HG03354 (cell line): ENCODE results near the gene SCN8A.

Experiments
- ATAC-seq: cut with Tn5 transposase; IDR thresholded peaks from one replicate; pipeline ENCODE4 v1.9.1; 2021; ENCODE audit warnings: mild to moderate bottlenecking; ENCODE audit not compliant: unreplicated experiment, poor library complexity, severe bottlenecking

SCN8A gene

GRCh38 chr12:51699219-51699618, 108.2 kb downstream of the SCN8A start:
- no peak for ATAC-seq

- ATAC-seq, result no peak
These were observed 109.9 kb downstream of the SCN8A start for GRCh38 chr12:51700887-51701286.

GRCh38 chr12:51702587-51702986, 111.6 kb downstream of the SCN8A start:
- no peak for ATAC-seq

DNA sequence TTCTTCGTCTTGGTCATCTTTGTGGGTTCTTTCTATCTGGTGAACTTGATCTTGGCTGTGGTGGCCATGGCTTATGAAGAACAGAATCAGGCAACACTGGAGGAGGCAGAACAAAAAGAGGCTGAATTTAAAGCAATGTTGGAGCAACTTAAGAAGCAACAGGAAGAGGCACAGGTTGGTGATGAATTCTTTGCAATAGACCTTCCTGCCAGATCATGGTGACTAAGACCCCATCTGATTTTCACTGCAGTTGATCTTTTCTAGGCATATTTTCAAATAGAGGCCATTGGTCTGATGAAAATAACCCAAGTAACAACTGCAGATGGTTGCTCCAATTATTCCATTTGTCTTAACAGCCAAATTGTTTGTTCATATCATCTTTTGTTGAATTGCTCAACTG, 114.4 kb downstream of the SCN8A start:
- ATAC-seq, result no peak

GRCh38 chr12:51706206-51706605, 115.2 kb downstream of the SCN8A start:
- no peak for ATAC-seq

- ATAC-seq, result no peak
These were observed 123.6 kb downstream of the SCN8A start for GRCh38 chr12:51714666-51715065.

DNA sequence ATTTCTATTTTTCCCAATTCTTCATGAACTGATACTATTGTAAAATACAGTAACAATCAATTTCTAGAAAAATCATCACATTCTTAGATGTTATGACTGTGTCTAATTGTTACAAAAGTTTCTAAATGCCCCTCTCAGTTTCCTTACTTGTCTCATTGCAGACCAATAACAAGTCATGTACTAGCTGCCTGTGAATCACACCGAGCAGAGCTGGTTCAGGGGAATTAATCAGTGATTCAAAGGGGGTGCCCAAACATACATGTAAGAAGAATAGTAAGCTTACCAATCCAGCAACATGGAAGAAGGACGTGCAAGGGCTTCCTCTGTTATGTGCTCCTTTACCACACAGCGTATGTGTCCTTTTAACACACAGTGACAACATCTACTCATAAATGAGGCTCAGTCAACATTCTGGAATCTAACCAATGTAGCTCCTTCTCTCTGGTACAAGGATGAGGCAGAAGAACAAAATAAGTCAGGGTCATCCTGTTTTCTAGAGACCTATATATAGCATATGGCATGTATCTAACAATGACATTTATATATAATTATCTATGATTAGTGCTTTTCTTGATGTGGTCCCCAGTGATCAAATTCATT, 126.4 kb downstream of the SCN8A start:
- no peak for ATAC-seq

GRCh38 chr12:51721282-51721940, 130.4 kb downstream of the SCN8A start:
- no peak for ATAC-seq

- ATAC-seq, result no peak
These were observed 131.4 kb downstream of the SCN8A start for GRCh38 chr12:51722431-51722830.

DNA sequence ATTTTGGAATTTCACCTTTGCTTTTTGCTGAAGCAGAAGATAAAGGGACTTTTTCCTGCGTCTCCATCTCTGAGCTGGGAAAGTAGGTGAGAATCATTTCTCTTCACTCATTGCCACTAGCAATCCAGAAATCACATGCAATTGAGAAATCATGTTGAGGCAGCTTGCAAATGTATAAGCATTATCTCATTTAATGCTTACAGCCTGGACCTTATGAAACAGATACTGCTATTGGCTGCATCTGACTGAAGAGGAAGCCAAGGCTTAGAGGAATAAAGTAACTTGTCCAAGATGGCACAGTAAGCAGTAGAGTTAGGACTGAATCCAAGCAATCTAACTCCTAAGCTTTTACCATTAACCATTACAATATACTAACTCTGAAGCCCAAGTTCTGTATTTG, 135.1 kb downstream of the SCN8A start:
- ATAC-seq, result no peak

- no peak for ATAC-seq
These were observed 135.9 kb downstream of the SCN8A start for GRCh38 chr12:51726931-51727330.

GRCh38 chr12:51729331-51729730, 138.3 kb downstream of the SCN8A start:
- no peak for ATAC-seq

DNA sequence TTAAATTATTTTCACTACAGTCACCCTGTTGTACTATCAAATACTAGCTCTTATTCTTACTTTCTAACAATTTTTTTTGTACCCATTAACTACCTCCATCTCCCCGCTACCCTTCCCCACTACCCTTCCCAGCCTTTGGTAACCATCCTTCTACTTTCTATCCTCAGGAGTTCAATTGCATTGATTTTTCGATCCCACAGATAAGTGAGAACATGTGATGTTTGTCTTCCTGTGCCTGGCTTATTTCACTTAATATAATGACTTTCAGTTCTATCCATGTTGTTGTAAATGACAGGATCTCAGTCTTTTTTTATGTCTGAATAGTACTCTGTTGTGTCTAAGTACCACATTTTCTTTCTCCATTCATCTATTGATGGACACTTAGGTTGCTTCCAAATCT, 139.7 kb downstream of the SCN8A start:
- ATAC-seq, result no peak

- ATAC-seq, result no peak
These were observed 149.5 kb downstream of the SCN8A start for GRCh38 chr12:51740536-51740935.

GRCh38 chr12:51744235-51744634, 153.2 kb downstream of the SCN8A start:
- ATAC-seq, result no peak

DNA sequence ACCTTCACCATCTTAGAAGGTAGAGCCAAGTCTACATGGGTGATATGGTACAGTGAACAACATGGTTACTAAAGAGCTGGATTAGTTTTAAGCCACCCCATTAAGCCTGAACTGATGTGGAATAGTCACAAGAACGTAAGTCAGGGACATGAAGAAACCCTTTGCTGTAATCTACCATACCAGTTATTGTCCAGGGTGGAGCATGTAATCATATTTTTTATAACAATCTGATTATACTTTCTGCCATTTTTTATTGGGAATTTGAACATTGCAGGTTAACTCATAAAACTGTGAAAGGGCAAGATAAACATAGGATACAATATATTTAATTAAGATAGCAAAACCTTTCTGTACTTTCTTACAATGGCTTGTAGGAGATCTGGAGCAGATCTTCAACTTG, 153.9 kb downstream of the SCN8A start:
- no peak for ATAC-seq

DNA sequence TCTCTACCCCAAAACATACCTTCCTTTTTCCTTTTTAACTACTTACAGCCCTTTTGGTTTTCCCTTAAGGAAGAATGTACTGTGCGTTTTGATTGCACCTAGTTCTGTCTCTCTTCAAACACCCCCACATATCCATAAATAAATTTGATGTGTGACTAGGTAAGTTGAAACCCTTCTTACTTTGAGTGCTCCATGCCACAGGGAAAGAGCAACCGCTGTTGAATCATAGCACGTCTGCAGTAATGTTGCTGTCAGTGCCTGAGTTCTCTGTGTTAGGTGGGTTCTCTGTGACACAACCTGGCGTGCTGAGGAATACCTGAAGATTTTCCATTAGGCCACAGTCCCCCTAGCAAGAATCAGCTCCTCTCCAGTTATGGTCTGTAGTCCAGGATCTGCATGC, 155.4 kb downstream of the SCN8A start:
- no peak for ATAC-seq

GRCh38 chr12:51748235-51748634, 157.2 kb downstream of the SCN8A start:
- no peak for ATAC-seq

- no peak for ATAC-seq
These were observed 158.4 kb downstream of the SCN8A start for GRCh38 chr12:51749206-51749985.

- ATAC-seq, result no peak
These were observed 158.9 kb downstream of the SCN8A start for GRCh38 chr12:51749986-51750317.

GRCh38 chr12:51751661-51752060, 160.6 kb downstream of the SCN8A start:
- ATAC-seq, result no peak
